HepG2 (cell line): ENCODE results near the gene CAPN15. TPM values are rescaled to one million over a fixed set of nuclear protein-coding genes. Genes with fewer than 3 reads are reported as not detected.

Experiments
- BCL6 ChIP-seq: IDR thresholded peaks from 2 replicates; pipeline ENCODE4 v1.6.1; 2016; ENCODE audit warnings: missing genetic modification reagents, missing compliant biosample characterization
- GMEB1 ChIP-seq: sonication (generic); formaldehyde crosslinking; IDR thresholded peaks from 2 replicates; pipeline ENCODE4 v1.5.1; 2020; ENCODE audit warnings: missing genetic modification reagents, mild to moderate bottlenecking, borderline replicate concordance
- HMG20A ChIP-seq: IDR thresholded peaks from 2 replicates; pipeline ENCODE4 v1.6.1; 2016; ENCODE audit warnings: borderline replicate concordance
- KLF15 ChIP-seq: sonication (generic); formaldehyde crosslinking; IDR thresholded peaks from 2 replicates; pipeline ENCODE4 v1.8.1; 2023; ENCODE audit warnings: borderline replicate concordance, mild to moderate bottlenecking, inconsistent platforms, missing genetic modification reagents, mixed read lengths
- PHF20 ChIP-seq: sonication (generic); formaldehyde crosslinking; IDR thresholded peaks from 2 replicates; pipeline ENCODE4 v1.5.0; 2020; ENCODE audit warnings: mild to moderate bottlenecking, missing genetic modification reagents
- PTBP1 ChIP-seq: fragments of 200-400 bp; formaldehyde crosslinking; IDR thresholded peaks from 2 replicates; pipeline ENCODE4 v1.6.1; 2018; ENCODE audit warnings: low read length, low read depth; ENCODE audit not compliant: poor library complexity, severe bottlenecking
- RFXAP ChIP-seq: sonication (generic); formaldehyde crosslinking; IDR thresholded peaks from 2 replicates; pipeline ENCODE4 v1.4.0; 2020; ENCODE audit warnings: missing genetic modification reagents, borderline replicate concordance
- RXRA ChIP-seq: sonication (generic); formaldehyde crosslinking; IDR thresholded peaks from 2 replicates; pipeline ENCODE4 v1.5.1; 2020; ENCODE audit warnings: missing genetic modification reagents
- ZBTB20 ChIP-seq: sonication (generic); formaldehyde crosslinking; IDR thresholded peaks from 2 replicates; pipeline ENCODE4 v1.8.1; 2023; ENCODE audit warnings: missing genetic modification reagents, low read depth, mild to moderate bottlenecking, borderline replicate concordance
- ZBTB38 ChIP-seq: sonication (generic); formaldehyde crosslinking; IDR thresholded peaks from 2 replicates; pipeline ENCODE4 v1.5.1; 2020; ENCODE audit warnings: mild to moderate bottlenecking, missing genetic modification reagents
- ZMYM4 ChIP-seq: sonication (generic); formaldehyde crosslinking; IDR thresholded peaks from 2 replicates; pipeline ENCODE4 v1.8.1; 2023; ENCODE audit warnings: mild to moderate bottlenecking, missing genetic modification reagents
- ZNF501 ChIP-seq: sonication (generic); formaldehyde crosslinking; IDR thresholded peaks from 2 replicates; pipeline ENCODE4 v1.5.1; 2020; ENCODE audit warnings: mild to moderate bottlenecking, moderate library complexity, missing genetic modification reagents
- ZNF510 ChIP-seq: sonication (generic); formaldehyde crosslinking; IDR thresholded peaks from 2 replicates; pipeline ENCODE4 v1.4.0; 2020; ENCODE audit warnings: low read depth, mild to moderate bottlenecking, missing genetic modification reagents
- ZNF687 ChIP-seq: sonication (generic); formaldehyde crosslinking; IDR thresholded peaks from 2 replicates; pipeline ENCODE4 v1.5.1; 2020; ENCODE audit warnings: mild to moderate bottlenecking, missing genetic modification reagents, moderate library complexity
- ZNF883 ChIP-seq: sonication (generic); formaldehyde crosslinking; IDR thresholded peaks from 2 replicates; pipeline ENCODE4 v1.5.1; 2020; ENCODE audit warnings: mild to moderate bottlenecking, missing genetic modification reagents; ENCODE audit errors: not compliant biosample characterization
- polyA plus RNA-seq, 8 experiments: library from polyadenylated mRNA; depleted of rRNA in 3 of 8; stranded (reverse) in 7 of 8; unstranded in 1 of 8; fragments of >200 nt; fragmentation: Illumina TruSeq in 4 of 8; extraction: Trizol in 4 of 8; gene quantifications; 2 replicates each; pipeline versions ENCODE4 v1.2.1 to v1.2.3, GENCODE V29; 2011 to 2016; ENCODE audit warnings: low read depth in 4 of 8, missing spikeins in 1 of 8, mixed read lengths in 1 of 8; ENCODE audit not compliant: insufficient read depth in 1 of 8
- total RNA-seq, 5 experiments: library from RNA; depleted of rRNA; stranded (reverse); fragments of >200 nt; fragmentation: Illumina TruSeq; extraction: Trizol; gene quantifications; 2 replicates each; pipeline ENCODE4 v1.2.3, GENCODE V29; 2016; ENCODE audit warnings: low read depth in 1 of 5
- TF ChIP-seq, protein P1 (sequence below): sonication (generic); formaldehyde crosslinking; IDR thresholded peaks from 2 replicates; pipeline ENCODE4 v1.4.0; 2020; ENCODE audit warnings: missing genetic modification reagents, borderline replicate concordance
- TF ChIP-seq, protein P2 (sequence below): sonication (generic); formaldehyde crosslinking; conservative IDR thresholded peaks from 2 replicates; pipeline ENCODE4 v1.4.0; 2020; ENCODE audit warnings: missing genetic modification reagents

Gene CAPN15
- total and polyA plus RNA-seq, 2 of the 13 experiments (the other 11 are each of a cell fraction or from before 2014, with no cell fraction given) = 14.9 to 24.5 TPM

GRCh38 chr16:543301-544164 lies 16.0 kb downstream of the CAPN15 start (continued):
- TF ChIP-seq ZBTB20 (no peak), PHF20 (0 out of 2 replicates have a peak, but pooled peaks have one; percentile 34), RFXAP (peak; percentile 59; the same call in 1 of the 2 replicates), PTBP1 (peak; percentile 78), KLF15 (CRISPR knock-in tag) (no peak), RXRA (peak; percentile 75), GMEB1 (CRISPR knock-in tag) (peak; percentile 17; the same call in 1 of the 2 replicates), ZNF883 (no peak), ZNF510 (CRISPR knock-in tag) (no peak), ZBTB38 (CRISPR knock-in tag) (peak; percentile 95), ZNF501 (CRISPR knock-in tag) (peak; percentile 39; the same call in 1 of the 2 replicates), ZMYM4 (CRISPR knock-in tag) (peak; percentile 32; the same call in 1 of the 2 replicates), BCL6 (CRISPR knock-in tag) (peak; percentile 22; the same call in 1 of the 2 replicates), HMG20A (CRISPR knock-in tag) (peak; percentile 29; the same call in 1 of the 2 replicates), ZNF687 (CRISPR knock-in tag) (peak; percentile 97)
- TF ChIP-seq, protein P1, sequence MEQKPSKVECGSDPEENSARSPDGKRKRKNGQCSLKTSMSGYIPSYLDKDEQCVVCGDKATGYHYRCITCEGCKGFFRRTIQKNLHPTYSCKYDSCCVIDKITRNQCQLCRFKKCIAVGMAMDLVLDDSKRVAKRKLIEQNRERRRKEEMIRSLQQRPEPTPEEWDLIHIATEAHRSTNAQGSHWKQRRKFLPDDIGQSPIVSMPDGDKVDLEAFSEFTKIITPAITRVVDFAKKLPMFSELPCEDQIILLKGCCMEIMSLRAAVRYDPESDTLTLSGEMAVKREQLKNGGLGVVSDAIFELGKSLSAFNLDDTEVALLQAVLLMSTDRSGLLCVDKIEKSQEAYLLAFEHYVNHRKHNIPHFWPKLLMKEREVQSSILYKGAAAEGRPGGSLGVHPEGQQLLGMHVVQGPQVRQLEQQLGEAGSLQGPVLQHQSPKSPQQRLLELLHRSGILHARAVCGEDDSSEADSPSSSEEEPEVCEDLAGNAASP (CRISPR knock-in tag) = no peak
- TF ChIP-seq, protein P2, sequence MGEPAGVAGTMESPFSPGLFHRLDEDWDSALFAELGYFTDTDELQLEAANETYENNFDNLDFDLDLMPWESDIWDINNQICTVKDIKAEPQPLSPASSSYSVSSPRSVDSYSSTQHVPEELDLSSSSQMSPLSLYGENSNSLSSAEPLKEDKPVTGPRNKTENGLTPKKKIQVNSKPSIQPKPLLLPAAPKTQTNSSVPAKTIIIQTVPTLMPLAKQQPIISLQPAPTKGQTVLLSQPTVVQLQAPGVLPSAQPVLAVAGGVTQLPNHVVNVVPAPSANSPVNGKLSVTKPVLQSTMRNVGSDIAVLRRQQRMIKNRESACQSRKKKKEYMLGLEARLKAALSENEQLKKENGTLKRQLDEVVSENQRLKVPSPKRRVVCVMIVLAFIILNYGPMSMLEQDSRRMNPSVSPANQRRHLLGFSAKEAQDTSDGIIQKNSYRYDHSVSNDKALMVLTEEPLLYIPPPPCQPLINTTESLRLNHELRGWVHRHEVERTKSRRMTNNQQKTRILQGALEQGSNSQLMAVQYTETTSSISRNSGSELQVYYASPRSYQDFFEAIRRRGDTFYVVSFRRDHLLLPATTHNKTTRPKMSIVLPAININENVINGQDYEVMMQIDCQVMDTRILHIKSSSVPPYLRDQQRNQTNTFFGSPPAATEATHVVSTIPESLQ (CRISPR knock-in tag) = no peak
